Activated T-helper 17 cell treated with anti-CD3 and anti-CD28 coated beads, Interleukin-2, amount 50 U/mL, for 72 hours (primary cell): ENCODE measurements around the gene NAP1L4. TPM values are rescaled to one million over a fixed set of nuclear protein-coding genes. Genes with fewer than 3 reads are reported as not detected.

Experiments
- ATAC-seq: fragments of 150-1000 bp; cut with Tn5 transposase; replicated peaks from 2 replicates; pipeline ENCODE4 v1.10.0; 2021; ENCODE audit warnings: mild to moderate bottlenecking, moderate library complexity
- H3K27ac Mint-ChIP-seq: one replicate; pipeline ENCODE4 v1.8.0; 2022; ENCODE audit warnings: mixed read lengths
- H3K27me3 Mint-ChIP-seq: one replicate; pipeline ENCODE4 v1.8.0; 2022; ENCODE audit warnings: mixed read lengths
- H3K36me3 Mint-ChIP-seq: one replicate; pipeline ENCODE4 v1.8.0; 2022; ENCODE audit warnings: low read depth, mild to moderate bottlenecking, mixed read lengths
- H3K4me1 Mint-ChIP-seq: one replicate; pipeline ENCODE4 v1.8.0; 2022; ENCODE audit warnings: mixed read lengths
- H3K4me3 Mint-ChIP-seq: one replicate; pipeline ENCODE4 v1.8.0; 2022; ENCODE audit warnings: mild to moderate bottlenecking, mixed read lengths
- H3K9me3 Mint-ChIP-seq: one replicate; pipeline ENCODE4 v1.8.0; 2022; ENCODE audit warnings: mixed read lengths
- total RNA-seq, 2 donors: library from RNA; stranded (reverse); gene quantifications; one replicate each; pipeline ENCODE4 v1.2.3, GENCODE V29; 2022

NAP1L4 gene
- total RNA-seq, 2 donors from 2014 or later = 301 to 344 TPM

DNA sequence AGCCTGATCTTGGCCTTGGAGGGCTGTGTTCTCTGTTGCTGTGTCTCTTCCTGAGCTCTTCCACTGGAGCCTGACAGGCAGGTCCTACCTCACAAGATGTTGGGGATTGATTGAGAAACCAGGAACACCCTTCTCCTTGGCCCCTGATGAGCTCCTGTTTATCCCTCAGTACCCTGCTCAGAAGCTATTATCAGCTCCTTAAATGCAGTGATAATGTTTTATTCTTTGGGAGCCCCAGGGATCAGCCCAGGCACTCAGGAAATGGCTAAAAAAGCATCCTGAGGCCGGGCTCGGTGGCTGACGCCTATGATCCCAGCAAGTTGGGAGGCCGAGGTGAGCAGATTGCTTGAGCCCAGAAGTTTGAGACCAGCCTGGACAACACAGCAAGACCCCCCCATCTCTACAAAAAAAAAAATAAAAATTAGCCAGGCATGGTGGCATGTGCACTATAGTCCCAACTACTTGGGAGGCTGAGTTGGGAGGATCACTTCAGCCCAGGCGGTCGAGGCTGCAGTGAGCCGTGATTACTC is 58.0 kb downstream of the NAP1L4 start:
- no peak for ATAC-seq
- H3K27ac Mint-ChIP-seq = peak overlapping the region; percentile 62
- peaks cover 8% of the 10 kb centered on the region for H3K36me3 Mint-ChIP-seq
- H3K4me1 Mint-ChIP-seq = peaks cover 6% of the 10 kb centered on the region
- H3K4me3 Mint-ChIP-seq = peak overlapping the region; percentile 30
- peaks cover 16% of the 10 kb centered on the region for H3K9me3 Mint-ChIP-seq
- H3K27me3 Mint-ChIP-seq = no peaks in the 10 kb centered on the region

DNA sequence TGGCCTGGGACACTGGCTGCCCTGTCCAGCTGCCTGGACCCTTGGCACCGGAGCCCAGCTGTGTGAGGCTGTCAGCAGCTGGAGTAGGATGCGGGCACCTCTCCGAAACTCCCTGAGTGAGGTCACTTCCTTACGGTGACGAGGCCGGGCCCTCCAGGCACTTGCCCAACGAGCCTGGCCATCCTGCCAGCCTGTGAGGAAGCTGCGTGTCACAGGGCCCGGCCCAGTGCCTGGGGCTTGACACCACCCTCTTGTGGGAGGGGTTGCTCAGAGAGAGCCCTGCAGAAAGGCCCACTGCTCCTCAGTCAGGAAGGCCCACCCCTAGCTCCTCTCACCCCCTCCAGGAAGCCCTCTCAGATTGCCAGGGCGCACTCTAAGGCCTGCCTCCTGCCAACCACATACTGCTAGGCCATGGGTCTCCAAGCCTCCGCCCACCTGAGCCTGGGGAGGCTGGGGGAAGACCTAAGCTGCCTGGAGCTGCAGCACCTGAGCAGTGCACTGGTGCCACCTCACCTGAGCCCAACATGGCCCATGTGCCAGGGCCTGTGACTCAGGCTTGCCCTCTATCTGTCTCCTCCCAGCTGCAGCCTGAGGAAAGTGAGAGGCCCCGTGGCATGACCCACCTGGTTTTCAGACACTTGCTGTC is 58.6 kb downstream of the NAP1L4 start:
- ATAC-seq = peak; percentile 74
- H3K36me3 Mint-ChIP-seq = peaks cover 2% of the 10 kb centered on the region
- peak overlapping the region; percentile 30 for H3K4me3 Mint-ChIP-seq
- H3K27me3 Mint-ChIP-seq = no peaks in the 10 kb centered on the region
- peak overlapping the region; percentile 62 for H3K27ac Mint-ChIP-seq
- peaks cover 13% of the 10 kb centered on the region for H3K9me3 Mint-ChIP-seq
- peaks cover 6% of the 10 kb centered on the region for H3K4me1 Mint-ChIP-seq

DNA sequence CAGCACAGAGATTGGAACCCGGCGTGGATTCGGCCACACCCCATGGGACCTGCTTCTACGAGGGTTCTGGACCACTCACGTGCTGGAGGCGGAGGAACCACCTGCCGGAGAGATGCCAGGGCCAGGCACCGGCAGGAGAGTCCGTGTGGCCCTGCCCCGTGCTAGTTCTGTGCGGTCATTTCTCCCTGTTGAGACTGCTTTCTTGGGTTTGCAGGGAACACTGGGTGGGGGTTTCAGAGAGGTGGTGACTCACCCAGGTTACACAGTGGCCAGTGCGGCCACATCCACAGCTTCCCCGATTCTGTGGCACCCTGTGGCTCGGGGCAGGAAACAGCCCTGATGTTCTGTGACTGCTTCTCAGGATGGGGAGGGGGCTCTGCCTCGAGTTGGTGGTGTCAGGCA is 59.3 kb downstream of the NAP1L4 start:
- peaks cover 5% of the 10 kb centered on the region for H3K27me3 Mint-ChIP-seq
- H3K9me3 Mint-ChIP-seq = peaks cover 6% of the 10 kb centered on the region

DNA sequence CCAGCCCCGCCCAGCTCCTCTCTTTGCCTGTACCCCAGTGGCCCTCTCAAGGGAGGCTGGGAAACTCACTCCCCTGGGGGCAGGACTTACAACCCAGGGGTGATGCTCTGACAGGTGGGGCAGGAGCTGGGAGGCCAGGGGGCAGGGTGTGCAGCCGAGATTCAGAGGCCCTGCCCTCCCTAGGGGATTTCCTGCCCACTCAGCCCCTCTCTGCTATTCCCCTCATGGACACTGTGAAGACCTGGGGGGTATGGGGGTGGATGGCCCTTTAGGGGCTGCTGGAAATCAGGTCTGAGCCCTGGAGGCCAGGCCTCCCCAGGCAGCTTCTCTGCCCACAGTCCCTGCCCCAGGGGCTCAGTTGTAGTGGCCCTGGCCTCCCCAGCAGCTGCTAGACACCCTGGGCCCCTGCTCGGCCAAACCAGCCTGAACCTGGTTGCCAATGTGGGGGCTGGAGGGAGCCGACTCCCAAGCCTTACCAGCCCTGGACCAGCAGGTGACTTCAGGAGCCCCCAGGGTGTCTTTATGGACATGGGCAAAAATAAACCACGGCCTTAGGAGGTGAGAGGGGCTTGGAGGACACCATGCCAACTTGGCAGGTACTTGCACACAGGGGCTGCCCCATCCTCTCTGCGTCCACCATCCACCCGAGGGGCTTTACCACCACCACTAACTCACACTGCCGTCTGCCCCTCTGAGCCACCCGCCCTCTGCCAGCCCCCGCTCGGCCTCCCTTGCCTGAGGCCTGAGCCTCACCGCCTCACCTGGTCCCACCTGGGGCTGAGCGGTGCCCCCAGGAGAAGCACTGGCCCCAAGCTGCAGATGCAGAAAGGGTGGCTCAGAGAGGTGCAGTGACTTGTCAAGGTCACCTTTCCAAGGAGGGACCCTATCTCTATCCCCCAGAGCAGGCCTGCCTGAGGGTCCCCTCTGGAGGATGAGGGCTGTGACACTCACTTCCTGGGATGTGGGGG is 60.1 kb downstream of the NAP1L4 start:
- H3K4me3 Mint-ChIP-seq = peak overlapping the region; percentile 30
- H3K9me3 Mint-ChIP-seq = no peaks in the 10 kb centered on the region
- no peaks in the 10 kb centered on the region for H3K36me3 Mint-ChIP-seq
- peak overlapping the region; percentile 62 for H3K27ac Mint-ChIP-seq
- H3K4me1 Mint-ChIP-seq = peaks cover 6% of the 10 kb centered on the region
- peaks cover 9% of the 10 kb centered on the region for H3K27me3 Mint-ChIP-seq
- ATAC-seq = no peak

More for the DNA sequence above, 59.3 kb downstream of the NAP1L4 start:
- Mint-ChIP-seq H3K4me3 (peak overlapping the region; percentile 30), H3K36me3 (no peaks in the 10 kb centered on the region), H3K27ac (peak overlapping the region; percentile 62), H3K4me1 (peaks cover 6% of the 10 kb centered on the region)
- peak; percentile 42 for ATAC-seq

DNA sequence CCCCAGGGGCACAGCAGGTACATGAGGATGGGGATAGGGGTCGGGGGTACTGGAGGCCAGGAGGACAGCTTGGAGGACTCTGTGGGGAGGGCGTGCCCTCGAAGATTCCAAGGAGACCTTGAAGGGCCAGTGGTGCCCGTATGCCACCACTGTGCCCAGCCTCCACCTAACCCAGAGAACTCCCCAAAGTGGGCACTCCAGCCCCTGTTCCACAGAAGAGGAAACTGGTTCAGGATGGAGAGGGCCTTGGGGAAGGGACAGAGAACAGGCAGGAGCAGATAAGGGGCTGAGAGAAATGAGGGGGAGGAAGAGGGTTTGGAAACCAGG is 60.7 kb downstream of the NAP1L4 start:
- H3K9me3 Mint-ChIP-seq = no peaks in the 10 kb centered on the region
- ATAC-seq = no peak
- H3K4me3 Mint-ChIP-seq = no peak overlapping the region
- peaks cover 9% of the 10 kb centered on the region for H3K27me3 Mint-ChIP-seq
- peaks cover 6% of the 10 kb centered on the region for H3K4me1 Mint-ChIP-seq
- peak overlapping the region; percentile 25 for H3K27ac Mint-ChIP-seq
- H3K36me3 Mint-ChIP-seq = no peaks in the 10 kb centered on the region

DNA sequence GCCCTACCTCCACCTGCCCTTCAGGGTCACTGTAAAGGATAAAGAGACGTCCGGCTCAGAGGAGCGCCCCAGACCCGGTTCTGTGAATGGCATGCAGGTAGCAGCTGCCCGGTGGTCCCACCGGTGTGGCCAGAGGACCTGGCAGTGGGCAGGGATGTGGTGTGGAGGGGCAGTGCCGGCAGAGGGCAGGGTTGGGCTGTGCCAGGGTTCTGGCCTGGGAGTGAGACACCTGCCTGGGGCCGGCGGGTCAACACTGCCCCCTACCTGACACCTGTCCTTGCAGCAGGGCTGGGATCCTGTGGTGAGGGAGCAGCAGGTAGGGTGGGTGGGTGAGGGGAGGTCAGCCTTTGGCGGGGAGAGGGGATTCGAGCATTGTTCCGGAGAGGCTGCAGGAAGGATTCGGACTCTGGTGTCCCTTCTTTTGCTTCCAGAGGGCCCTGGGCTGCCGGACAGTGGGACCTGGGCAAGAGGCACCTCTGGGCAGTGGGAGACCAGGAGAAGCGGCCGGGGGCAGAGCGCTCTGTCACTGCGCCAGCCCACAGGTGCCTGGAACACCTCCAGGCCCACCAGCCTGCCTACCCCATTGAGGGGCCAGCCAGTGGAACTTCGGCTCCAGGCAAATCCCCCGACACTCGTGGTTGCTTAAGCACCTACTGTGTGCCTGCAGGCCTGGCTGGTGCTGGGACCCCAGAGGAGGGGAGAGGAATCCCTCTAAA is 61.3 kb downstream of the NAP1L4 start:
- Mint-ChIP-seq H3K27ac (peak overlapping the region; percentile 82), H3K4me1 (peaks cover 6% of the 10 kb centered on the region), H3K9me3 (no peaks in the 10 kb centered on the region), H3K36me3 (no peaks in the 10 kb centered on the region), H3K4me3 (peak overlapping the region; percentile 83), H3K27me3 (peaks cover 9% of the 10 kb centered on the region)
- ATAC-seq = peak; percentile 15

DNA sequence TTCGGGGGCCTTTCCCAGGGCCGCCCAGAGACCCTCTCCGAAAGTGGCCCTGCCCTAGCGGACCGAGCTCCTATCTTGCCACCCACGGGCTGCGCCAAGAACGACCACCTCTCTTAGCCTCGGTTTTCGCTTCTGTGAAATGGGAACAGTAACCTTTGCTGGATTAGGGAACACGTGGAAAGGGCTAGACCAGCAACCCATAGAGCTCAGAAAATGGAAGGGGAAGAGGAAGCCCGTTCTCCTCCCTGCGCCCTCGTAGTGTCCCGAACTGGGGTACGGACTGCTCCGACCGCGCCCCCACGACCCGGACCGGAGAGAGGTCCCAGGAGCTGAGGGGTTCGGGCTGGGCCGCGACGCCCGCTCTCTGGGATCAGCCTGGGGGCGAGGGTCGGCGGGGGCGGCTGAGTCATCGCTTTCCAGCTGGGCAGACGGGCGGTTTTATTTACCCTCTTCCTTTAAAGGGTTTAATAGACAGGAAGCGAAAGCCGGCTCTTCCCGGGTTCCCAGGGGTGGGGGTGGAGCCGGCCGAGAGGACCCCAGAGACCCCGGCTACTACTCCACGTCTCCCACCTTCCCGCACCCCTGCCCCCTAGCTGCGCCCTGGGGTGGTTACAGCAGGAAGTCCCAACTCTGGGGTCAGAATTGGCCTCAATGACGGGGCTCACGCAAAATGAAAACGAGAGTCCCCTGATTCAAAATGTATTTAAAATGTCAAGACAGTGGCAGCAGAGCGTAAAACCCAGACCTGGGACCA is 62.0 kb downstream of the NAP1L4 start:
- ATAC-seq = peak; percentile 28
- Mint-ChIP-seq H3K27me3 (peaks cover 9% of the 10 kb centered on the region), H3K4me1 (peaks cover 6% of the 10 kb centered on the region), H3K36me3 (no peaks in the 10 kb centered on the region), H3K27ac (peak overlapping the region; percentile 82), H3K9me3 (no peaks in the 10 kb centered on the region), H3K4me3 (peak overlapping the region; percentile 83)

DNA sequence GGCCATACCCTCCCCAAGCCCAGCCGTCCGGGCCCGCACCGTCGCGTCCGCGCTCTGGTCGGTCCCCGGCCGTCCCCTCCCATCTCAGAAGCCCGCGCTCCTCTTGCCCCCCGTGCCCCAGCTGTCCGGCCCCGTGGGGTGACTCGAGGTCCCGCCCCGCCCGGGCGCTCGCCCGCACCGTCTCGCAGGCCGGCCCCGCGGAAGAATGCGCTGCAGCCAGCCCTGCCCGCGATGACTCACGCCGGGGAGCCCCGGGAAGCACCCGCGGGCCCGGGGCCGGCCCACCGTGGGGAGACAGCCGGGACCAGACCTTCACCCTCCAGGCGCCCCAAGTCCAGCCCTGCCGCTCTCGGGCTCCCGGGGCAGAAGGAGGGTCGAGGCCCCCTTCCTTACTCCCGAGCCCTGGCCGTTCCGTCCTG is 62.6 kb downstream of the NAP1L4 start:
- Mint-ChIP-seq H3K9me3 (no peaks in the 10 kb centered on the region), H3K4me1 (peaks cover 6% of the 10 kb centered on the region), H3K36me3 (no peaks in the 10 kb centered on the region), H3K4me3 (peak overlapping the region; percentile 83), H3K27ac (peak overlapping the region; percentile 82), H3K27me3 (peaks cover 9% of the 10 kb centered on the region)
- peak; percentile 58 for ATAC-seq

DNA sequence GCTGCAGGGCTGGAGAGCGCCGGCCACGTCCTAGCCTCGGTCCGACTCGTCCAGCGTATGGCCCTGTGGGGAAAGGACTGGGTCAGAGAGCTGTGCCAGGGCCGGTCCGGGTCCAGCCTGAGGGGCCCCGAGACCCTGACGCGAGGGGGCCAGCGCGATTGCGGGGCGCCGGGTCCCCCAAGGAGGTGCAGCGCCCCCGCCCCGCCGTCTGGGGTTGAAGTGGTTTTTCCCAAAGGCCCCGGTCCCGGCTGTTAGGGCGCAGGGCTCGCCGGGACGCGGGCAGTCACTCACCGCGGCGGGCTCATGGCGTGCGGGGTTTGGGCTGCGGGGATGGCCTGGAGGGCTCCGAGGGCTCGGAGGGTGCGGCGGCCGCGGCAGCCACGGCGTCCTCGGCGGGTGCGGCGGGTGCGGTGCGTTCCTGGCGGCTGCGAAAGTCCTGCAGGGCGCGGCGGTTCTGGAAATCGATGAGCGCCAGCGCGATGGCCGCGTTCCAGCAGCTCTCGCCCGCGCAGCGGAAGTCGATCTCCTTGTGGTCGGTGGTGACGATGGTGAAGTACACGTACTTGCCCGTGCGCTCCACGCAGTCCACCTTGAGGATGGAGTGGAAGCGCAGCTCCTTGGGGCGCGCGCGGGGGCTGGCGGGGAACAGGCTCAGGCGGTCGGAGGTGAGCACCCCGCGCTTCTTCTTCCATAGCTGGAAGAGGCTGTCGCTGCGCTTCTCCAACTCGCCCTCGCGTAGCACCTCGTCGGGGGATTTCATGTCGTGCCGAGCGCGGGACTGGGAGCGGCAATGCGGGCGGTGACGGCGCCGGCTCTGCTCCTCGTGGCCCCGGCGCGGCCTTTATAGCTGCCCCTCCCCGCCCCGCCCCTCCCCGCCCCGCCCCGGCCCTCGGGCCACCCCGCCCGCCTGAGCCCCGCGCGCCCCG is 63.3 kb downstream of the NAP1L4 start, which contains the start of gene PHLDA2:
PHLDA2 (minus strand) TSS at position 816 of the 926 bp plus-strand sequence; CDS start at position 760, 56 bp downstream.
- Mint-ChIP-seq H3K4me1 (peaks cover 6% of the 10 kb centered on the region), H3K36me3 (no peaks in the 10 kb centered on the region), H3K4me3 (peak within 1 kb of the TSS; percentile 83), H3K27ac (peak within 1 kb of the TSS; percentile 82), H3K9me3 (no peaks in the 10 kb centered on the region), H3K27me3 (peaks cover 9% of the 10 kb centered on the region)
- ATAC-seq = peak; percentile 47

DNA sequence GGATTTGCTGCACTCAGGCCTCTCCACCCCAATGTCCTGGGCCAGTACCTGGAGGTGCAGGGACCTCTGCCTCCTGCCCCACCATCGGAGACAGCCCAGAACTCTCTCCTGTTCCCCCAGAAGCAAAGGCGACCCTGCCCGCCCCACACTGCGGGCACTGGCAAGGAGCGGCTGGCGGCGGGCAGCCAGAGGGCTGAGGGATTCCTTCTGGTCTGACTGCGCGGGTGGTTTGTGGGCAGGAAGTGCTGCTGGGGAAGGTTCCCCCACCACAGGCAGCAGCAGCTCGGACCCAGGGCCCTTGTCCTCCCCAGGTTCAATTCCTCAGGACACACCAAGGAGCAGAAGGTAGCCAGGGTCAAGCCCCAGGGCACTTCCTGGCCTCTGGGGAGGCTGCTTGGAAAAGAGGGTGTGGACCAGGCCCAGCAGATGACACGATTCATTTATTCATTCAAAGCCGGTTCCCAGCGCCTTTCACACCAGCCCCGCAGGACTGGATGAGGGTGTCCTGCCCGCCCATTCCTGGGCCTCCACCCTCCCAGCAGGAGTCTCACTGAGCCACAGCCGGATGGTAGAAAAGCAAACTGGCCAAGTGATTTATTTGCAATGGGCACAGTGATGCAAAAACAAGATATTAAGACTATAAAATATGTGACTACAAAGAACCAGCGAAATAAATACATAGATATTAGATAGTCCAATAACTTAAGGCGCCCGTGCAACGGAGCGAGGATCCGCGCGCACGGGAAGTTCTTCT is 64.1 kb downstream of the NAP1L4 start:
- Mint-ChIP-seq H3K27me3 (peaks cover 9% of the 10 kb centered on the region), H3K27ac (peak overlapping the region; percentile 41), H3K36me3 (no peaks in the 10 kb centered on the region), H3K9me3 (no peaks in the 10 kb centered on the region), H3K4me3 (peak overlapping the region; percentile 82), H3K4me1 (peaks cover 6% of the 10 kb centered on the region)
- no peak for ATAC-seq

DNA sequence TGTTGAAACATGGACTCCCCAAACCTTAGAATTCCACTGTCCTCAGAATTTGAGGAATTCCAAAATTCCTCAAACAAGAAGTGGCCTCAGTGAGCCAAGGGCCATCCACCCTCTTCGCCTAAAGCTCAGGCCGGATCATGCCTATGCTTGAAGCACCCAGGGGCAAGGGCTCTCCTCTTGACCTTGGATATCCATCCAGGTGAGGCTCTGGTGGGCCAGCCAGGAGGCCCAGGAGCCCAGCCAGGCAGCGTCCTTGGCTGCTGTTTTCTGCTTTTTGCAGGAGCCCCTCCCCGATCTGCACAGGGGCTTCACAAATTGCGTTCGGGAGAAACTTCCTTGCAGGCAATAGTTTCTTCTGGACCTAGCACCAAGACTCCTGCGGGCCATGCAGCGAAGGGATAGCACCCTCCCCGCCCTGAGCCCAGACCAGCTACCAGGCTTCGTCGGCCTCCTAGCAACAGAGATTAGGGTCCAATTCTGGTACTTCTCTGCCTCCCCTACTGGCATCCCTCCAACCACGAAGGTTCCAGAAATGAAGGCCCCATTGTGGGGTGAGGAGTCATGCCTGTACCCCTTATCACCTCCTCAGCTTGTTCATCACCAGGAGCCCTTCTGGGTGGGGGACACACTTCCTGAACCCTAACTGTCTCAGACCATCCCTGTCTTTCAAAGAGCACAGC is 64.9 kb downstream of the NAP1L4 start:
- Mint-ChIP-seq H3K27ac (no peak overlapping the region), H3K36me3 (no peaks in the 10 kb centered on the region), H3K4me3 (peak overlapping the region; percentile 82), H3K9me3 (no peaks in the 10 kb centered on the region), H3K4me1 (peaks cover 6% of the 10 kb centered on the region), H3K27me3 (peaks cover 9% of the 10 kb centered on the region)
- no peak for ATAC-seq

DNA sequence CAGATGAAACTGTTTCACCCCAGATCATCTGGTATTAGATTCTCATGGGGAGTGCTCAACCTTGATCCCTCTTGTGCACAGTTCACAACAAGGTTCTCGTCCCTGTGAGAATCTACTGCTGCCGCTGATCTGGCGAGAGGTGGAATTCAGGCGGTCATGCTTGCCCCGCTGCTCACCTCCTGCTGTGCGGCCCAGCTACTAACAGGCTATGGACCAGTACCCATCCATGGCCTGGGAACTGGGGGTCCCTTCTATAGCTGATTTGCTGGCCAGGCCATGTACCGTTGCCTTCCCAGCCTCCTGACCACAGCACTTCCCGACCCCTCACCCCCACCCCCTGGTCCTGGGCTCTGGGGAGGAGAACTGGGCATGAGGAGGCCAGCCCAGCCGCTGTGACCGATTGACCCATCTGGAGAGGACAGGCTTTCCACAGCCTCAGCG is 65.5 kb downstream of the NAP1L4 start:
- H3K27ac Mint-ChIP-seq = no peak overlapping the region
- no peaks in the 10 kb centered on the region for H3K36me3 Mint-ChIP-seq
- no peaks in the 10 kb centered on the region for H3K9me3 Mint-ChIP-seq
- H3K27me3 Mint-ChIP-seq = peaks cover 9% of the 10 kb centered on the region
- no peak overlapping the region for H3K4me3 Mint-ChIP-seq
- ATAC-seq = no peak
- peaks cover 6% of the 10 kb centered on the region for H3K4me1 Mint-ChIP-seq
